ENCODE measurements around the gene PROSER2.

DNA sequence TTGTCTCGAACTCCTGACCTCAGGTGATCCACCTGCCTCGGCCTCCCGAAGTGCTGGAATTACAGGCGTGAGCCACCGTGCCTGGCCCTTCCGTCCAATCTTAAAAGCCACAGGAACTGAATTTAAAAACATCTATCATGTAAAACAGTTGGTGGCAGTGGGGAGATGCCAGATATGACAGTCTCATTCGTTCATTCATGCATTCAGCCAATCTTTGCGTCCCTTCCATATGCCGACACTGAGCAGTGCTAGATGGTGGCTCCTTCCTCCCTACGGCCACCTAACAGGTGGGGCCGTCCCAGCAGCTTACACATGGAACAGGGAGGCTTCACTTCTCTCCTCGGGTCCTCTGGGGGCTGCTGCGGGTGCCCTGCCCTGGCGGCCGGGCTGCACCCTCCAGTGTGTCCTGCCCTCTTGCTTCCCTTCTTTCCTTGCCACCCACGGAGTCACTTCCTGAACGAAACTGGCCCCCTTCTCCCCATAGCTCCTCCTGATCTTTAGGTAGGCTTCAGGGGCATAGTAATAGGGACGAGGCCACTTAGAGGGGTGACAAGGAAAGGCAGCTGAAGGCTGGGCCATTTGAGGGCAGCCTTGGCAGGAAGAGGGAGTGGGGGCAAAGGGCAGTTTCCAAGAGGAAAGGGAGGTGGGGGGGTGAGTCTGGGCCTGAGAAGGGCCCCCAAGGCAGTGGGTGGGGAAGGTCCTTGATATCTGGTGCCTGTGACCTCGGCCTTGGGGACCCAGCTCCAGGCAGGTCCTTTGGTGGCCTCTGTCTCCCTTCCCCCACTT is 53.8 kb downstream of the PROSER2 start:
- TF ChIP-seq, protein P1, sequence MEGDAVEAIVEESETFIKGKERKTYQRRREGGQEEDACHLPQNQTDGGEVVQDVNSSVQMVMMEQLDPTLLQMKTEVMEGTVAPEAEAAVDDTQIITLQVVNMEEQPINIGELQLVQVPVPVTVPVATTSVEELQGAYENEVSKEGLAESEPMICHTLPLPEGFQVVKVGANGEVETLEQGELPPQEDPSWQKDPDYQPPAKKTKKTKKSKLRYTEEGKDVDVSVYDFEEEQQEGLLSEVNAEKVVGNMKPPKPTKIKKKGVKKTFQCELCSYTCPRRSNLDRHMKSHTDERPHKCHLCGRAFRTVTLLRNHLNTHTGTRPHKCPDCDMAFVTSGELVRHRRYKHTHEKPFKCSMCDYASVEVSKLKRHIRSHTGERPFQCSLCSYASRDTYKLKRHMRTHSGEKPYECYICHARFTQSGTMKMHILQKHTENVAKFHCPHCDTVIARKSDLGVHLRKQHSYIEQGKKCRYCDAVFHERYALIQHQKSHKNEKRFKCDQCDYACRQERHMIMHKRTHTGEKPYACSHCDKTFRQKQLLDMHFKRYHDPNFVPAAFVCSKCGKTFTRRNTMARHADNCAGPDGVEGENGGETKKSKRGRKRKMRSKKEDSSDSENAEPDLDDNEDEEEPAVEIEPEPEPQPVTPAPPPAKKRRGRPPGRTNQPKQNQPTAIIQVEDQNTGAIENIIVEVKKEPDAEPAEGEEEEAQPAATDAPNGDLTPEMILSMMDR (IDR thresholded peaks at IDR 0.05; ENCODE audit: extremely low read depth in 1 of 2, insufficient read depth in 1 of 2, low read depth in 1 of 2, low read length in 2 of 2): no peak
- no peak for TF ChIP-seq JUN (IDR thresholded peaks at IDR 0.05; ENCODE audit: borderline replicate concordance, insufficient read depth, insufficient read length, low read depth)
- no peak for TF ChIP-seq POLR2A (IDR thresholded peaks at IDR 0.05; ENCODE audit: low read depth, low read length)
- TF ChIP-seq, protein P2, sequence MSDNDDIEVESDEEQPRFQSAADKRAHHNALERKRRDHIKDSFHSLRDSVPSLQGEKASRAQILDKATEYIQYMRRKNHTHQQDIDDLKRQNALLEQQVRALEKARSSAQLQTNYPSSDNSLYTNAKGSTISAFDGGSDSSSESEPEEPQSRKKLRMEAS (IDR thresholded peaks at IDR 0.05; ENCODE audit: insufficient read depth, insufficient read length): no peak
- TF ChIP-seq FOS (IDR thresholded peaks at IDR 0.05; ENCODE audit: borderline replicate concordance, insufficient read depth, low read length): no peak
- no peak for TF ChIP-seq MYC (IDR thresholded peaks at IDR 0.05; ENCODE audit: low read depth, low read length)
- no peak for TF ChIP-seq EZH2 (IDR thresholded peaks at IDR 0.05; ENCODE audit: borderline replicate concordance, low read depth, low read length, severe bottlenecking)
